HepG2 (cell line): ENCODE data around the gene ZKSCAN1. TPM values are rescaled to one million over a fixed set of nuclear protein-coding genes. Genes with fewer than 3 reads are reported as not detected.
A peak's percentile ranks its signal among the peaks of the same experiment; 100 is the strongest.

Experiments
- CENPT ChIP-seq: sonication (generic); formaldehyde crosslinking; IDR thresholded peaks from 2 replicates; pipeline ENCODE4 v1.8.0; 2022; ENCODE audit warnings: low read depth, mild to moderate bottlenecking, moderate library complexity, missing genetic modification reagents
- DNMT3B ChIP-seq: conservative IDR thresholded peaks from 2 replicates; pipeline ENCODE4 v1.6.1; 2016; ENCODE audit warnings: missing biosample characterization, control low read depth
- HMG20A ChIP-seq: IDR thresholded peaks from 2 replicates; pipeline ENCODE4 v1.6.1; 2016; ENCODE audit warnings: borderline replicate concordance
- HMGXB3 ChIP-seq: sonication (generic); formaldehyde crosslinking; IDR thresholded peaks from 2 replicates; pipeline ENCODE4 v1.4.0; 2020; ENCODE audit warnings: missing genetic modification reagents, borderline replicate concordance
- KLF16 ChIP-seq, 2 experiments: sonication (generic) in 1 of 2; formaldehyde crosslinking in 1 of 2; IDR thresholded peaks; 2 replicates each; pipeline versions ENCODE4 v1.6.1 to v1.8.0; 2016 to 2023; ENCODE audit warnings: missing genetic modification reagents in 2 of 2, missing compliant biosample characterization in 1 of 2
- KMT2A ChIP-seq: sonication (generic); formaldehyde crosslinking; IDR thresholded peaks from 2 replicates; pipeline ENCODE4 v1.4.0; 2020; ENCODE audit warnings: missing genetic modification reagents
- MXD1 ChIP-seq: sonication (generic); formaldehyde crosslinking; IDR thresholded peaks from 2 replicates; pipeline ENCODE4 v1.4.0; 2020; ENCODE audit warnings: mild to moderate bottlenecking, missing genetic modification reagents
- NCOA1 ChIP-seq: sonication (generic); formaldehyde crosslinking; IDR thresholded peaks from 2 replicates; pipeline ENCODE4 v1.9.0; 2021; ENCODE audit warnings: missing genetic modification reagents
- NCOA5 ChIP-seq: sonication (generic); formaldehyde crosslinking; IDR thresholded peaks from 2 replicates; pipeline ENCODE4 v1.4.0; 2020; ENCODE audit warnings: missing genetic modification reagents
- PHF20 ChIP-seq: sonication (generic); formaldehyde crosslinking; IDR thresholded peaks from 2 replicates; pipeline ENCODE4 v1.5.0; 2020; ENCODE audit warnings: mild to moderate bottlenecking, missing genetic modification reagents
- SOX13 ChIP-seq, 3 experiments: fragments of 450-650 bp in 1 of 3; sonication (generic) in 1 of 3; formaldehyde crosslinking in 1 of 3; IDR thresholded peaks in 2 of 3; conservative IDR thresholded peaks in 1 of 3; 2 replicates each; pipeline versions ENCODE4 v1.5.0 to v1.6.1; 2016 to 2020; ENCODE audit warnings: antibody characterized with exemption in 1 of 3, mild to moderate bottlenecking in 1 of 3, missing compliant biosample characterization in 1 of 3, missing genetic modification reagents in 1 of 3, moderate library complexity in 1 of 3
- ZBTB37 ChIP-seq: sonication (generic); formaldehyde crosslinking; IDR thresholded peaks from 2 replicates; pipeline ENCODE4 v1.4.0; 2020; ENCODE audit warnings: mild to moderate bottlenecking, missing genetic modification reagents
- ZMYM4 ChIP-seq: sonication (generic); formaldehyde crosslinking; IDR thresholded peaks from 2 replicates; pipeline ENCODE4 v1.8.1; 2023; ENCODE audit warnings: mild to moderate bottlenecking, missing genetic modification reagents
- ZNF329 ChIP-seq: sonication (generic); formaldehyde crosslinking; IDR thresholded peaks from 2 replicates; pipeline ENCODE4 v1.9.0; 2021; ENCODE audit warnings: low read depth, mild to moderate bottlenecking, missing genetic modification reagents
- ZNF546 ChIP-seq: sonication (generic); formaldehyde crosslinking; conservative IDR thresholded peaks from 2 replicates; pipeline ENCODE4 v1.8.1; 2023; ENCODE audit warnings: mild to moderate bottlenecking, missing genetic modification reagents
- ZNF574 ChIP-seq: sonication (generic); formaldehyde crosslinking; IDR thresholded peaks from 2 replicates; pipeline ENCODE4 v1.4.0; 2020; ENCODE audit warnings: missing genetic modification reagents
- ZNF674 ChIP-seq: sonication (generic); formaldehyde crosslinking; IDR thresholded peaks from 2 replicates; pipeline ENCODE4 v1.5.0; 2020; ENCODE audit warnings: low read depth, mild to moderate bottlenecking, missing genetic modification reagents
- ZNF713 ChIP-seq: sonication (generic); formaldehyde crosslinking; IDR thresholded peaks from 2 replicates; pipeline ENCODE4 v1.4.0; 2020; ENCODE audit warnings: mild to moderate bottlenecking, missing genetic modification reagents
- polyA plus RNA-seq, 8 experiments: library from polyadenylated mRNA; depleted of rRNA in 3 of 8; stranded (reverse) in 7 of 8; unstranded in 1 of 8; fragments of >200 nt; fragmentation: Illumina TruSeq in 4 of 8; extraction: Trizol in 4 of 8; gene quantifications; 2 replicates each; pipeline versions ENCODE4 v1.2.1 to v1.2.3, GENCODE V29; 2011 to 2016; ENCODE audit warnings: low read depth in 4 of 8, missing spikeins in 1 of 8, mixed read lengths in 1 of 8; ENCODE audit not compliant: insufficient read depth in 1 of 8
- total RNA-seq, 5 experiments: library from RNA; depleted of rRNA; stranded (reverse); fragments of >200 nt; fragmentation: Illumina TruSeq; extraction: Trizol; gene quantifications; 2 replicates each; pipeline ENCODE4 v1.2.3, GENCODE V29; 2016; ENCODE audit warnings: low read depth in 1 of 5

Gene ZKSCAN1
- total and polyA plus RNA-seq, 2 of the 13 experiments (the other 11 are each of a cell fraction or from before 2014, with no cell fraction given), result 46.4 to 60.6 TPM

GRCh38 chr7:100015232-100016214, at the start of gene ZKSCAN1 (continued):
- TF ChIP-seq ZBTB37 (CRISPR knock-in tag) (no peak), HMGXB3 (peak; percentile 73; the same call in 1 of the 2 replicates), HMG20A (CRISPR knock-in tag) (no peak; the same call in 1 of the 2 replicates), ZNF713 (CRISPR knock-in tag) (no peak), DNMT3B (no peak), KMT2A (CRISPR knock-in tag) (peak; percentile 80), ZNF329 (no peak), ZNF674 (CRISPR knock-in tag) (no peak), ZNF546 (CRISPR knock-in tag) (peak; percentile 44; the same call in 1 of the 2 replicates), MXD1 (CRISPR knock-in tag) (no peak; the same call in 1 of the 2 replicates), KLF16 (CRISPR knock-in tag; IDR thresholded peaks at IDR 0.05) (peak in 1 of 2 experiments; percentile 84; a peak in 2 of 4 replicates), NCOA1 (CRISPR knock-in tag) (peak; percentile 41; the same call in 1 of the 2 replicates), ZMYM4 (peak; percentile 62; the same call in 1 of the 2 replicates), NCOA5 (CRISPR knock-in tag) (no peak), SOX13 (IDR thresholded peaks at IDR 0.05) (no peak; the same call in 1 of the 2 replicates), SOX13 (CRISPR knock-in tag; conservative IDR thresholded peaks at IDR 0.05 in 1 of 2, IDR thresholded peaks at IDR 0.05 in 1 of 2) (peak in 1 of 2 experiments; percentile 83; a peak in 2 of 4 replicates), PHF20 (CRISPR knock-in tag) (peak; percentile 87), ZNF574 (CRISPR knock-in tag) (peak; percentile 99), CENPT (CRISPR knock-in tag) (no peak)
